GM19467 (cell line): ENCODE data around the gene EEF1E1.

Experiments used
- ATAC-seq: cut with Tn5 transposase; IDR thresholded peaks from one replicate; pipeline ENCODE4 v1.9.1; 2021; ENCODE audit warnings: mild to moderate bottlenecking, moderate library complexity; ENCODE audit not compliant: unreplicated experiment

The EEF1E1 gene

GRCh38 chr6:8102122-8102958, at the start of gene EEF1E1:
TSS of gene EEF1E1 (minus strand) at chr6:8102548. CDS start at chr6:8102521, 27 bp downstream.
- peak; percentile 99 for ATAC-seq

- ATAC-seq, result no peak
These were observed 47.0 kb upstream of the EEF1E1 start for GRCh38 chr6:8149350-8149749.

- no peak for ATAC-seq
These were observed 41.6 kb upstream of the EEF1E1 start for GRCh38 chr6:8143945-8144344.

- no peak for ATAC-seq
These were observed 37.1 kb upstream of the EEF1E1 start for GRCh38 chr6:8139451-8139850.

GRCh38 chr6:8137529-8137939, 35.2 kb upstream of the EEF1E1 start:
- no peak for ATAC-seq

GRCh38 chr6:8135276-8135675, 32.9 kb upstream of the EEF1E1 start:
- no peak for ATAC-seq

- ATAC-seq, result no peak
These were observed 29.8 kb upstream of the EEF1E1 start for GRCh38 chr6:8132130-8132529.

GRCh38 chr6:8131265-8131897, 29.0 kb upstream of the EEF1E1 start:
- ATAC-seq, result peak; percentile 81

GRCh38 chr6:8130399-8130798, 28.1 kb upstream of the EEF1E1 start:
- ATAC-seq, result no peak

- no peak for ATAC-seq
These were observed 20.9 kb upstream of the EEF1E1 start for GRCh38 chr6:8123236-8123635.

GRCh38 chr6:8114956-8115355, 12.6 kb upstream of the EEF1E1 start:
- no peak for ATAC-seq

GRCh38 chr6:8113131-8113654, 10.8 kb upstream of the EEF1E1 start:
- no peak for ATAC-seq

- no peak for ATAC-seq
These were observed 8.4 kb upstream of the EEF1E1 start for GRCh38 chr6:8110725-8111124.

GRCh38 chr6:8110117-8110721, 7.9 kb upstream of the EEF1E1 start:
- ATAC-seq, result no peak

- ATAC-seq, result no peak
These were observed 6.6 kb upstream of the EEF1E1 start for GRCh38 chr6:8108759-8109539.

- no peak for ATAC-seq
These were observed 5.8 kb upstream of the EEF1E1 start for GRCh38 chr6:8108031-8108660.

GRCh38 chr6:8105791-8106190, 3.4 kb upstream of the EEF1E1 start:
- no peak for ATAC-seq

GRCh38 chr6:8103726-8104125, 1.4 kb upstream of the EEF1E1 start:
- no peak for ATAC-seq

GRCh38 chr6:8100159-8100854, 2.0 kb downstream of the EEF1E1 start:
- no peak for ATAC-seq

- ATAC-seq, result no peak
These were observed 11.7 kb downstream of the EEF1E1 start for GRCh38 chr6:8090650-8091049.
